Measurements from ENCODE around the gene C16orf82.

C16orf82 gene

GRCh38 chr16:27053996-27054395, 12.7 kb upstream of the C16orf82 start:
- DNase-seq (ENCODE audit: low read depth): no peak
- H3K4me3 ChIP-seq (ENCODE audit: low read depth, low read length): no peak overlapping the region
- TF ChIP-seq CTCF (IDR thresholded peaks at IDR 0.05; ENCODE audit: control insufficient read depth, extremely low read depth, insufficient read depth): no peak

GRCh38 chr16:27058299-27058698, 8.4 kb upstream of the C16orf82 start:
- DNase-seq (ENCODE audit: low read depth): no peak
- H3K4me3 ChIP-seq (ENCODE audit: low read depth, low read length): no peak overlapping the region
- TF ChIP-seq CTCF (IDR thresholded peaks at IDR 0.05; ENCODE audit: control insufficient read depth, extremely low read depth, insufficient read depth): no peak

GRCh38 chr16:27070776-27071175, 4.0 kb downstream of the C16orf82 start:
- no peak overlapping the region for H3K4me3 ChIP-seq (ENCODE audit: low read depth, low read length)
- no peak for TF ChIP-seq CTCF (IDR thresholded peaks at IDR 0.05; ENCODE audit: control insufficient read depth, extremely low read depth, insufficient read depth)
- DNase-seq (ENCODE audit: low read depth): no peak

GRCh38 chr16:27073733-27074132, 7.0 kb downstream of the C16orf82 start:
- no peak for TF ChIP-seq CTCF (IDR thresholded peaks at IDR 0.05; ENCODE audit: control insufficient read depth, extremely low read depth, insufficient read depth)
- no peak overlapping the region for H3K4me3 ChIP-seq (ENCODE audit: low read depth, low read length)
- DNase-seq (ENCODE audit: low read depth): no peak

GRCh38 chr16:27080895-27081294, 14.2 kb downstream of the C16orf82 start:
- no peak for DNase-seq (ENCODE audit: low read depth)
- peak; percentile 36 for TF ChIP-seq CTCF (IDR thresholded peaks at IDR 0.05; ENCODE audit: control insufficient read depth, extremely low read depth, insufficient read depth)

GRCh38 chr16:27083861-27084261, 17.1 kb downstream of the C16orf82 start:
- no peak overlapping the region for H3K4me3 ChIP-seq (ENCODE audit: low read depth, low read length)
- DNase-seq (ENCODE audit: low read depth): no peak
- TF ChIP-seq CTCF (IDR thresholded peaks at IDR 0.05; ENCODE audit: control insufficient read depth, extremely low read depth, insufficient read depth): no peak

More at GRCh38 chr16:27080895-27081294, 14.2 kb downstream of the C16orf82 start:
- H3K4me3 ChIP-seq (ENCODE audit: low read depth, low read length): no peak overlapping the region

GRCh38 chr16:27084307-27085028, 17.7 kb downstream of the C16orf82 start:
- no peak overlapping the region for H3K4me3 ChIP-seq (ENCODE audit: low read depth, low read length)
- TF ChIP-seq CTCF (IDR thresholded peaks at IDR 0.05; ENCODE audit: control insufficient read depth, extremely low read depth, insufficient read depth): no peak
- no peak for DNase-seq (ENCODE audit: low read depth)
